RKO (cell line): Measurements from ENCODE around the gene AGBL3.
"Not testable (repeated sequence)": the region's sequence is repeated elsewhere in the genome, so short reads cannot be mapped to it uniquely, and the experiment has no call there.

Experiments
- DNase-seq: peaks from one replicate; pipeline ENCODE4 v3.0.0-alpha.2; 2016; ENCODE audit warnings: low spot score

Gene AGBL3

GRCh38 chr7:135076882-135077281 lies 90.6 kb downstream of the AGBL3 start:
- DNase-seq = no peak

DNA sequence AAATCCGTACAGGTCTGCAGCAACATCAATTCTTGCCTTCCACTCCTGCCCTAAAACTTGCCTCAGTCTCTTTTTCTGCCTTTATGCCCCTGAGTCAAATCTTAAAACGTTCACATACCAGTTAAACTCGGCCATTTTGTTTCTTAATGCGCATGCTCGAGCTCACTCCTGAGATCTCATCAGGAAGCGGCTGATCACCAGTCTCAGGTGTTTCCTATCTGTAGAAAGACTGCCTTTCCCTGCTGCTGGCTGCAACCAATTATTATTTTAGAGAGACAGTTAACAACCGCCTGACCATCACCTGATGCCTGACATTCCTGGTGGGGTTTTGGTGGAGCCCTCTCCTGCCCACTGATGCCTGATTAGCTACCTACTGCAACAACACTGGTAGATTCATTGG lies 91.3 kb downstream of the AGBL3 start:
- no peak for DNase-seq

GRCh38 chr7:135078051-135078450 lies 91.7 kb downstream of the AGBL3 start:
- DNase-seq = no peak

DNA sequence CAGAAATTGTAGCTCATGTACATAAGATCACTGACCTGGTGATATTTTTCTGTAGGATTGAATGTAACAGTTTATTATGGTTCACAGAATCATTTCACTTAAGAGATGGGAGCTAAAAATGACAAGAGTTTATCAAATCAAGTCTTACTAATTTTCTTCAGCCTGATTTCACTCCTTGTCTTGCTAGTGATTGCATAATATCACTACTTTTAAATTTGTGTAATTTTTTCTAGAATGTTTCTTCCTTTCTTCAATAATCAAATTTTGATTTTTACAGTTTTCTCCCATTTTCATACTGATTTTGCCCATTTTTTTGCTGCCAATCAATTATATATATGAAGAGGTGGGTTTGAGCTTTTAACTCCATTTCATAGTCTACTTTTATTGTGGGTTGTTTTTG lies 92.8 kb downstream of the AGBL3 start:
- DNase-seq = no peak

DNA sequence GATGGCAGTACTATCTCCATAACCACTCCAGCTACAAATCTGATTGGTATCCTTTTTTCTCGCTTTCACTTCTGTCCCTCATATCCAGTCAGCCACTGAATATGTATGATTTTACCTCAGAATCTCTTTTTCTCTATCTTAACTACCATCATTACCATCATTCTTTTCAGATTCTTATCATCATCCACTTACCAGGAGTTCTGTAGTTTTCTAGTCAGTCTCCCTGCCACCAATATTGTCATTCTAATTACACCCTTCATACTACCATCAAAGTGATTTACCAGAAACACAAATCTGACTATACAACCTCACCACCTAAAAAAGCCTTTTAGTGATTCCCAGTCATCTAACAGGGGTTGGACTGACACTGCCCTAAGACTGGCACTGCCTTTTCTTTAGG lies 96.7 kb downstream of the AGBL3 start:
- DNase-seq = no peak

- no peak for DNase-seq
Observed at GRCh38 chr7:135088566-135088965, 102.3 kb downstream of the AGBL3 start.

GRCh38 chr7:135091717-135092116 lies 105.4 kb downstream of the AGBL3 start:
- DNase-seq = no peak

GRCh38 chr7:135094472-135095237 lies 108.3 kb downstream of the AGBL3 start:
- no peak for DNase-seq

- DNase-seq = no peak
Observed at GRCh38 chr7:135095450-135095849, 109.1 kb downstream of the AGBL3 start.

GRCh38 chr7:135098391-135098790 lies 112.1 kb downstream of the AGBL3 start:
- no peak for DNase-seq

- DNase-seq = peak; percentile 25
Observed at GRCh38 chr7:135100856-135101255, 114.5 kb downstream of the AGBL3 start.

DNA sequence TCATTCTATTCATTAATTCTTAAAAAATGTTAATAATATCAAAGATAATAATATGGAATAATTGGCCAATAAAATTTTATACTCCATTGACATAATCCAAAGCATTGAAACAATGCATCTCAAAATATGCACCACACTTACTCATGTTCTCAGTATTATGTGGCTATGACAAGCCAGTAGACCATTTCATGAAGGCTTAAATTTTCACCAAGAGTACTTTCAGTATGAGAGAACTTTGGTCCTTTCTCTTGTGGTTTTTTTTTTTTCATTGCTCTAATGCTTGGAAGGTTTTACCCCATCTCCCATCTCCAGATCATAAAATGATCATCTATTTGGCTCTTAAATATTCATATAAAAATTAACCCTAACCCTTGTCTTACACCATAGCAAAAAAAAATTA lies 116.1 kb downstream of the AGBL3 start:
- no peak for DNase-seq

DNA sequence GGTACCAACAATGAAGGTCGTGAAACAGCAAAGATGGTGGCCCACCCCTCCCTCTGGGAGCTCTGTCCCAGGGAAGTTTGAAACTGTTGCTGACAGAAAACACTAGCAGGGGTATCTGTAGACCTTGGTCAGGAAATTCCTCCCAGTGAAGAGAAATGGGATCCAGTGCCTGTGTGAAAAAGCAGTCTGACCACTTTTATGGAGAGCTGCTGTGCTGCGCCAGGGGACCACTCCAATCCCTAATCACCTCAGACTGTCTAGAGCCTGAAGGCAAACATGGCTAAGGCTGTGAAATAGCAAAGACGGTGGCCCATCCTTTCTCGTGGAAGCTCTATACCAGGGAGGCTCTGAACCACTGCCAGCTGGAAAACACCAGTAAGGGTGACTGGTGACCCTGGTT lies 123.3 kb downstream of the AGBL3 start:
- no peak for DNase-seq

DNA sequence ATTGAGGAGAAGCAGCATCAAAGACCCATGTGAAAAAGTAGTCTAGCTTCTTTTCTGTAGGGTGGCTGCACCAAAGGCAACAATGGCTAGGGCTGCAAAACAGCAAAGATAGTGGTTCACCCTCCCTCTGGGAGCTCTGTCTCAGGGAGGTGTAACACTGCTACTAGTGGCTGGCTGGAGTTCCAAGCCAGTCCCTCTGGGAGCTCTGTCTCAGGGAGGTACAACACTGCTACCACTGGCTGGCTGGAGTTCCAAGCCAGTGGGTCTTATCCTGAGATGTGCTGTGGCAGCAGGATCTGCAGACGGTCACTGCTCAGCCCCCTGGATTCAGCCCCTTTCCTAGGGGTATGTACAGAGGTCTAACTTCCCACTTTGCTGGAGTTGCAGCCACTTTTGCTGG lies 123.7 kb downstream of the AGBL3 start:
- DNase-seq = no peak

GRCh38 chr7:135111379-135111778 lies 125.1 kb downstream of the AGBL3 start:
- no peak for DNase-seq

DNA sequence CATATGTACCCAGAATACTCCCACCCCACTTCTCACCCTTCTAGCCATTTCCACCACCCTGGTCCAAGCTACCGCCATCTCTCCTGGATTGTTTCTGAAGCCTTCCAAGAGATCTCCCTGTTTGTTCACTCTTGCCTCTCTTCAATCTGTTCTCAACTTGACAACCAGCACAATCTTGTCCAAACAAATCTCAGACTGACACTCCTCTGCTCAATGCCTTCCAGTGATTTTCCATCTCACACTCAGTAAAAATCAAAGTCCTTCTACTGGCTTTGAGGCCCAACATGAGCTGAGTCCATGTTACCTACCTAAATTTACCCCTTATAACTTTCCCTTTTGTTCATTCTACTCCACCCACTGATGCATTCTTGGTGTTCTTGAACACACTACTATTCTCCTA lies 128.3 kb downstream of the AGBL3 start:
- DNase-seq = no peak

- no peak for DNase-seq
Observed at GRCh38 chr7:135117096-135117495, 130.8 kb downstream of the AGBL3 start.

DNA sequence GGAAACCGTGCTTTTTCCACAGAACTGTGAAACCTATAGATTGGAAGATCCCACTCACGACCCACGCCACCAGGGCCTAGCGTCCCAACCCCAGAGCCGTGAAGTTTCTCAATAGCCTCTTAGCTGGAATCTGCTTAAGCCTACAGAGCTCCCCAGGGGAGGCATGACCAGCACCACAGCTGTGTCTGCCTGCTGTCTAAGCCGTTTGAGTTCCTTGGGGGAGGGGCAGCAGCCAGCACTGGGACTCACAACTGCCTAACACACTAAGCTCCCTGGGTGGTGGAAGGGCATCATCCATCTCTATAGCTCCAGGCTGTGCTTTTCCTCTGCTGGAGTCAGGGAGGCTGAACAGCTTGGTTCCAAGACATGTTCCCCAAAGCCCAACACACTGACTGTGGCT lies 135.6 kb downstream of the AGBL3 start:
- DNase-seq = no peak

GRCh38 chr7:135124631-135125030 lies 138.3 kb downstream of the AGBL3 start:
- DNase-seq = not testable (repeated sequence)

GRCh38 chr7:135128931-135129330 lies 142.6 kb downstream of the AGBL3 start:
- no peak for DNase-seq

GRCh38 chr7:135129579-135129978 lies 143.3 kb downstream of the AGBL3 start:
- peak; percentile 10 for DNase-seq

- no peak for DNase-seq
Observed at GRCh38 chr7:135143885-135144668, 157.8 kb downstream of the AGBL3 start.

- DNase-seq = no peak
Observed at GRCh38 chr7:135147341-135147898, 161.1 kb downstream of the AGBL3 start.
